ENCODE measurements around the gene RASGRF2. TPM values are rescaled to one million over a fixed set of nuclear protein-coding genes. Genes with fewer than 3 reads are reported as not detected.

RASGRF2 gene
- total and polyA plus RNA-seq, 8 donors = 0.63 to 9.0 (median 4.0) TPM

GRCh38 chr5:81093536-81094196, 133.5 kb downstream of the RASGRF2 start:
- 66 to 83% (median 80%) methylated on average over 2 of the region's 2 CpGs for WGBS, 5 donors
- Histone ChIP-seq H3K4me1 (no peaks in the 10 kb centered on the region), H3K27me3 (no peaks in the 10 kb centered on the region), H3K9me3 (no peaks in the 10 kb centered on the region), H3K4me3 (no peak overlapping the region), H3K27ac (no peak overlapping the region), H3K36me3 (no peaks in the 10 kb centered on the region)
- intact Hi-C loops (cut with DNase I; ENCODE audit: low total_unique reads) = no loop called here
- TF ChIP-seq POLR2AphosphoS5 (IDR thresholded peaks at IDR 0.05) (no peak), POLR2A (IDR thresholded peaks at IDR 0.05) (no peak), EP300 (IDR thresholded peaks at IDR 0.05) (no peak), CTCF (IDR thresholded peaks at IDR 0.05) (no peak)
- DNase-seq = no peak

- no peak overlapping the region for H3K27ac ChIP-seq
- intact Hi-C loops (cut with DNase I; ENCODE audit: low total_unique reads) = no loop called here
- no peaks in the 10 kb centered on the region for H3K4me1 ChIP-seq
- DNase-seq = no peak
- H3K9me3 ChIP-seq = no peaks in the 10 kb centered on the region
- H3K4me3 ChIP-seq = no peak overlapping the region
- no peaks in the 10 kb centered on the region for H3K27me3 ChIP-seq
- TF ChIP-seq CTCF (IDR thresholded peaks at IDR 0.05) = no peak
- TF ChIP-seq POLR2AphosphoS5 (IDR thresholded peaks at IDR 0.05) = no peak
- no peak for TF ChIP-seq EP300 (IDR thresholded peaks at IDR 0.05)
- TF ChIP-seq POLR2A (IDR thresholded peaks at IDR 0.05) = no peak
- no peaks in the 10 kb centered on the region for H3K36me3 ChIP-seq
- WGBS, 5 donors = 93 to 100% (median 98%) methylated on average over 1 of the region's 1 CpG
Measured at GRCh38 chr5:81095835-81096234, 135.7 kb downstream of the RASGRF2 start.

GRCh38 chr5:81097713-81098112, 137.6 kb downstream of the RASGRF2 start:
- no peak for DNase-seq
- H3K4me3 ChIP-seq = no peak overlapping the region
- intact Hi-C loops (cut with DNase I; ENCODE audit: low total_unique reads) = no loop called here
- H3K27me3 ChIP-seq = no peaks in the 10 kb centered on the region
- no peaks in the 10 kb centered on the region for H3K9me3 ChIP-seq
- WGBS, 5 donors = 83 to 89% (median 87%) methylated on average over 3 of the region's 3 CpGs
- TF ChIP-seq POLR2A (IDR thresholded peaks at IDR 0.05) (no peak), CTCF (IDR thresholded peaks at IDR 0.05) (no peak), POLR2AphosphoS5 (IDR thresholded peaks at IDR 0.05) (no peak), EP300 (IDR thresholded peaks at IDR 0.05) (no peak)
- no peaks in the 10 kb centered on the region for H3K36me3 ChIP-seq
- H3K27ac ChIP-seq = no peak overlapping the region
- H3K4me1 ChIP-seq = no peaks in the 10 kb centered on the region

GRCh38 chr5:81105261-81105877, 145.2 kb downstream of the RASGRF2 start:
- TF ChIP-seq POLR2AphosphoS5 (IDR thresholded peaks at IDR 0.05) = no peak
- no peak for DNase-seq
- H3K36me3 ChIP-seq = no peaks in the 10 kb centered on the region
- intact Hi-C loops (cut with DNase I; ENCODE audit: low total_unique reads) = no loop called here
- no peak overlapping the region for H3K27ac ChIP-seq
- no peak overlapping the region for H3K4me3 ChIP-seq
- H3K27me3 ChIP-seq = no peaks in the 10 kb centered on the region
- WGBS, 5 donors = 58 to 80% (median 72%) methylated on average over 5 of the region's 5 CpGs
- H3K4me1 ChIP-seq = no peaks in the 10 kb centered on the region
- H3K9me3 ChIP-seq = no peaks in the 10 kb centered on the region

- 63 to 93% (median 66%) methylated on average over 4 of the region's 4 CpGs for WGBS, 5 donors
- no peak for TF ChIP-seq POLR2A (IDR thresholded peaks at IDR 0.05)
- intact Hi-C loops (cut with DNase I; ENCODE audit: low total_unique reads) = no loop called here
- no peak overlapping the region for H3K27ac ChIP-seq
- no peaks in the 10 kb centered on the region for H3K4me1 ChIP-seq
- no peaks in the 10 kb centered on the region for H3K27me3 ChIP-seq
- H3K9me3 ChIP-seq = no peaks in the 10 kb centered on the region
- no peak for DNase-seq
- no peak overlapping the region for H3K4me3 ChIP-seq
- peaks cover 0 to 6% (median 0%) of the 10 kb centered on the region in 4 donors for H3K36me3 ChIP-seq
Measured at GRCh38 chr5:81115261-81115660, 155.1 kb downstream of the RASGRF2 start.
